PFSK-1 (cell line): ENCODE measurements around the gene BABAM1.

Source experiments
- FOXP2 ChIP-seq: optimal IDR thresholded peaks from 2 replicates; pipeline ENCODE3; 2011; ENCODE audit warnings: borderline replicate concordance, control low read depth, inconsistent platforms; ENCODE audit not compliant: insufficient read depth; ENCODE audit errors: extremely low read length, extremely low read depth
- POLR2AphosphoS5 ChIP-seq: IDR thresholded peaks from 2 replicates; pipeline ENCODE4 v1.6.1; 2012; ENCODE audit warnings: low read depth, mild to moderate bottlenecking, control low read depth, low read length, moderate library complexity
- SIN3A ChIP-seq: IDR thresholded peaks from 2 replicates; pipeline ENCODE4 v1.6.1; 2012; ENCODE audit warnings: mild to moderate bottlenecking, low read length, moderate library complexity, borderline replicate concordance; ENCODE audit not compliant: insufficient read depth
- TAF1 ChIP-seq: IDR thresholded peaks from 2 replicates; pipeline ENCODE4 v1.6.1; 2012; ENCODE audit warnings: low read length, control low read depth, borderline replicate concordance; ENCODE audit not compliant: insufficient read depth
- TF ChIP-seq, protein P1 (sequence below), 2 experiments: IDR thresholded peaks; 2 replicates each; pipeline versions ENCODE4 v1.6.1 to v1.8.0; 2011 to 2012; ENCODE audit warnings: low read depth in 2 of 2, low read length in 2 of 2, control low read depth in 1 of 2, inconsistent platforms in 1 of 2, mild to moderate bottlenecking in 1 of 2, moderate library complexity in 1 of 2; ENCODE audit not compliant: insufficient read depth in 1 of 2

Gene BABAM1

DNA sequence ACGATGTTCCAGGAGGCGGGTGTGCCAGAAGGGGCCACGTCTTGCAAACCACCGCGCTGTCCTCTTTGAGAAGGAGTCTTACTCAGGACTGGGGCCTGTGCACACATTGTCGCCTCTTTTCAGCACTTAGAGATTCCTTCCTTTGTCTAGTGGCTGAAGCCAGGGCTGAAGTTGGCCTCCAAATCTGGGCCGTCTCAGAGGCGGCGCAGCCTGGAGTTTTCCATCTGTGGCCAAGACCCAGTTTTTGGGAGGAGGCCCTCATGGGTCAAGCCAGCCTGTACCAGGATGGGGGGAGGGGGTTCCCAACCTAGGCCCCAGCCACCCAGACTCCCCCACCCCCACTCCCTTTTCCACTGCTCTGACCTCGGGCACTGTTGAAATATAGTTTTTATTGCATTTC lies 55.6 kb downstream of the BABAM1 start:
- TF ChIP-seq, protein P1, sequence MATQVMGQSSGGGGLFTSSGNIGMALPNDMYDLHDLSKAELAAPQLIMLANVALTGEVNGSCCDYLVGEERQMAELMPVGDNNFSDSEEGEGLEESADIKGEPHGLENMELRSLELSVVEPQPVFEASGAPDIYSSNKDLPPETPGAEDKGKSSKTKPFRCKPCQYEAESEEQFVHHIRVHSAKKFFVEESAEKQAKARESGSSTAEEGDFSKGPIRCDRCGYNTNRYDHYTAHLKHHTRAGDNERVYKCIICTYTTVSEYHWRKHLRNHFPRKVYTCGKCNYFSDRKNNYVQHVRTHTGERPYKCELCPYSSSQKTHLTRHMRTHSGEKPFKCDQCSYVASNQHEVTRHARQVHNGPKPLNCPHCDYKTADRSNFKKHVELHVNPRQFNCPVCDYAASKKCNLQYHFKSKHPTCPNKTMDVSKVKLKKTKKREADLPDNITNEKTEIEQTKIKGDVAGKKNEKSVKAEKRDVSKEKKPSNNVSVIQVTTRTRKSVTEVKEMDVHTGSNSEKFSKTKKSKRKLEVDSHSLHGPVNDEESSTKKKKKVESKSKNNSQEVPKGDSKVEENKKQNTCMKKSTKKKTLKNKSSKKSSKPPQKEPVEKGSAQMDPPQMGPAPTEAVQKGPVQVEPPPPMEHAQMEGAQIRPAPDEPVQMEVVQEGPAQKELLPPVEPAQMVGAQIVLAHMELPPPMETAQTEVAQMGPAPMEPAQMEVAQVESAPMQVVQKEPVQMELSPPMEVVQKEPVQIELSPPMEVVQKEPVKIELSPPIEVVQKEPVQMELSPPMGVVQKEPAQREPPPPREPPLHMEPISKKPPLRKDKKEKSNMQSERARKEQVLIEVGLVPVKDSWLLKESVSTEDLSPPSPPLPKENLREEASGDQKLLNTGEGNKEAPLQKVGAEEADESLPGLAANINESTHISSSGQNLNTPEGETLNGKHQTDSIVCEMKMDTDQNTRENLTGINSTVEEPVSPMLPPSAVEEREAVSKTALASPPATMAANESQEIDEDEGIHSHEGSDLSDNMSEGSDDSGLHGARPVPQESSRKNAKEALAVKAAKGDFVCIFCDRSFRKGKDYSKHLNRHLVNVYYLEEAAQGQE (IDR thresholded peaks at IDR 0.05; ENCODE audit: insufficient read depth in 1 of 2, low read depth in 2 of 2, low read length in 2 of 2), result no peak
- TF ChIP-seq SIN3A, result no peak
- TF ChIP-seq TAF1, result no peak

DNA sequence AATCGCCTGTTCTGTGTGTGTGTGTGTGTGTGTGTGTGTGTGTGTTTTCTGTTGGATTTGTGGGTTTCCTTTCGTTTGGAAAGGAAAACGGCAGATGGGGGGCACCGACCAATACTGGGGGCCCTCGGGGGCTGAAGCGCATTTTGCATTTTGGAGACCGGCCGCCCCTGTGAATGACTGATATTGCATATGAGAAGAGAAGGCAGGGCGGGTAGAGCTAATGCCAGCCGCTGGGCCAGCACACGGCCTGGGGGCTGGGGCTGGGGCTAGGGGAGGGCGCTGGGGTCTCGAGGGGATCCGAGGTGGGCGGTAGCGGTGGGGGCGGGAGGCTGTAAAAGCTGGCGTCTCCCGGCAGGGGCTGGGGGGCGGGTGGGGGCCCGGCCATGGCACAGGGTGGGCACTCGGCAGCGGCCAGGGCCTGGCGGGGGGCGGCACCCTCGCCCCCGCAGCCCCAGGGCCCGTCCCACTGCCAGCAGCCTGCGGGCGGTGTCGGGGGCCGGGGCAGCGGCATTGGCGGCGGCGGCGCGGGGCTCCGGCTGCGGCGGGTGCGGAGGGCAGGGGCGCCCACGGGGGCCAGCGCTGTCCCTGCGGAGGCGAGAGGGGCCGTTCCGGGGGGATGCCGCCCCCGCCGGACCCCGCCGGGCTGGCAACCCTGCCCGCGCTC lies 56.2 kb downstream of the BABAM1 start:
- TF ChIP-seq, protein P1 (IDR thresholded peaks at IDR 0.05; ENCODE audit: insufficient read depth in 1 of 2, low read depth in 2 of 2, low read length in 2 of 2), result no peak
- TF ChIP-seq FOXP2 (no peak), POLR2AphosphoS5 (no peak), TAF1 (no peak), SIN3A (no peak)

DNA sequence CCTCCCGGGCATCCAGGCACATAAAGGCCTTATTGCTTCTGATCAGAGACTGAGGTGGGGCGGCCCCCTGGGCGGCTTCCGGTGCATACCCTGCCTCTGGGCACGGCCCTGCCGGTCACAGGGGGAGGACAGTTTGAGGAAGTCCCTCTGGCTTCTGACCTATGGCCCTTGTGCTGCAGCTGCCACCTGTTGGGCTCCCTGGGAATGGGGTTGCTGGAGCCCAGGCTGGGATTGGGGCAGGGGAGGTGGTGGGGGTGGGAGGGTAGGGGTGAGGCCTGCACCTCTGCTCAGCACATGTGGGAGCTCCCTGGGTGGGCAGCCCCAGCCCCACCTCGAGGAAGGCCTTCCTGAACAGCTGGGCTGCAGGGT lies 56.7 kb downstream of the BABAM1 start:
- TF ChIP-seq SIN3A (no peak), TAF1 (no peak), POLR2AphosphoS5 (no peak), FOXP2 (no peak)
- TF ChIP-seq, protein P1 (IDR thresholded peaks at IDR 0.05; ENCODE audit: insufficient read depth in 1 of 2, low read depth in 2 of 2, low read length in 2 of 2), result no peak

DNA sequence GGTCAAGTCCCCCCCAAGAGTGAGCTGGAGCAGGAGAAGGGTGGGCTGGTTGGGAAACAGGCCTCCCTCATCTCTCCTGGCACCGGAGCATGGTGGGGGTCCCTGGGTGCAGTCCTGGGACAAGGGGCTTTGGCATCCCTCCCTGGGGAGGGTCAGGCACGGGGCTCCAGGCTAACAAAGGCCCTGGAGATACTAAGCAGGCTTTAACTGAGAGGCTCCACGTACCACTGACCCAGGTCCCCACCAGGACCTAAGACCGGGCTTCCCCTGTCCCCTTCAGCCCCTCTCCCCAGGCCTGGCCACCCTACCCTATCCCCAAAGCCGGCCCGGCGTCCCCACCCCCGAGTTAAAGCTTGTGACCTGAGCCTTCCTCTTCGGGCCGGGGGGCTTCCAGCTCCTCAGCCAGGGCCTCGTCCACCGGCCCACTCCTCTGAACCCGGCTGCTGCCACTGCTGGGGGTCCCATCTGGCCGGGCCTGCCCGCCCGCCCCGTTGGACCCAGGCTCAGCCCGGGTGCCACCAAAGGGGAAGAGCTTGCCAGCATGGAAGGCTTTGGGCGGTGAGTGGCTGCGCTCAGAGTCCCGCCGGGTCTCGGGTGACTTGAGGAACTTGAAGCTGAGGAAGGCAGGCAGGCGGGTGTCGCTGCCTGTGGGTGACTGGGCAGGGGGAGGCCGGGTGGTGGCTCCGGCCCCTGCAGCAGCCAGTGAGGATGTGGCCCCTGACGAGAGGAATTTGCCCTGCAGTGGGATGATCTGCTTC lies 57.3 kb downstream of the BABAM1 start:
- TF ChIP-seq FOXP2 (no peak), POLR2AphosphoS5 (no peak), TAF1 (no peak), SIN3A (no peak)
- TF ChIP-seq, protein P1 (IDR thresholded peaks at IDR 0.05; ENCODE audit: insufficient read depth in 1 of 2, low read depth in 2 of 2, low read length in 2 of 2), result no peak
